ENCODE data around the gene GFPT1. TPM values are rescaled to one million over a fixed set of nuclear protein-coding genes. Genes with fewer than 3 reads are reported as not detected.
A peak's percentile ranks its signal among the peaks of the same experiment; 100 is the strongest.

The GFPT1 gene
- total and polyA plus RNA-seq, 2 experiments from 2014 or later, result 60.8 to 62.0 TPM

- H2AFZ ChIP-seq, result 0 out of 2 replicates have a peak overlapping the region, but pooled peaks have one; percentile 10
- Mint-ChIP-seq H3K4me1 (no peaks in the 10 kb centered on the region), H3K9me3 (no peaks in the 10 kb centered on the region), H3K36me3 (ENCODE audit: low read depth) (no peaks in the 10 kb centered on the region), H3K4me3 (no peak overlapping the region), H3K27me3 (ENCODE audit: insufficient read depth, low read depth, poor library complexity) (peaks cover 2% of the 10 kb centered on the region), H3K27ac (no peak overlapping the region)
- no peaks in the 10 kb centered on the region for H3K79me2 ChIP-seq (replicated peaks; ENCODE audit: insufficient read depth)
- no peak for ATAC-seq
- no peaks in the 10 kb centered on the region for H3K9me2 ChIP-seq (ENCODE audit: insufficient read depth)
- no peaks in the 10 kb centered on the region for H4K20me1 ChIP-seq (replicated peaks; ENCODE audit: insufficient read depth)
- peaks cover 3% of the 10 kb centered on the region; the same call in 1 of the 2 replicates for H3K4me1 ChIP-seq (ENCODE audit: insufficient read depth)
- H3K4me3 ChIP-seq, result no peak overlapping the region
- no peak for DNase-seq (ENCODE audit: low spot score)
- no peaks in the 10 kb centered on the region for H3F3A ChIP-seq (replicated peaks; ENCODE audit: low read depth)
- no peak overlapping the region for H3K4me2 ChIP-seq
- no peaks in the 10 kb centered on the region for H3K36me3 ChIP-seq (ENCODE audit: insufficient read depth)
- H3K27ac ChIP-seq (ENCODE audit: low read depth), result no peak overlapping the region
- no peak for TF ChIP-seq CTCF (conservative IDR thresholded peaks at IDR 0.05; ENCODE audit: low read depth in 2 of 2)
- no peak for TF ChIP-seq ZNF331 (CRISPR knock-in tag; IDR thresholded peaks at IDR 0.05; ENCODE audit: low read depth)
- TF ChIP-seq POLR2AphosphoS5 (IDR thresholded peaks at IDR 0.05; ENCODE audit: low read depth), result no peak
- no peak for TF ChIP-seq ZNF114 (CRISPR knock-in tag; IDR thresholded peaks at IDR 0.05)
- no peak for TF ChIP-seq JUNB (IDR thresholded peaks at IDR 0.05; ENCODE audit: unreplicated experiment)
- TF ChIP-seq REST (IDR thresholded peaks at IDR 0.05; ENCODE audit: unreplicated experiment), result no peak
- H3K27me3 ChIP-seq (ENCODE audit: insufficient read depth), result no peaks in the 10 kb centered on the region
Measured at GRCh38 chr2:69280796-69281412, 106.1 kb downstream of the GFPT1 start.

GRCh38 chr2:69279931-69280681, 106.9 kb downstream of the GFPT1 start:
- DNase-seq (ENCODE audit: low spot score), result peak; percentile 17
- Mint-ChIP-seq H3K27ac (no peak overlapping the region), H3K9me3 (no peaks in the 10 kb centered on the region), H3K4me3 (no peak overlapping the region), H3K4me1 (no peaks in the 10 kb centered on the region), H3K27me3 (ENCODE audit: insufficient read depth, low read depth, poor library complexity) (peaks cover 2% of the 10 kb centered on the region), H3K36me3 (ENCODE audit: low read depth) (no peaks in the 10 kb centered on the region)
- Histone ChIP-seq H3F3A (replicated peaks; ENCODE audit: low read depth) (no peaks in the 10 kb centered on the region), H4K20me1 (replicated peaks; ENCODE audit: insufficient read depth) (no peaks in the 10 kb centered on the region), H3K4me1 (ENCODE audit: insufficient read depth) (peaks cover 3% of the 10 kb centered on the region; the same call in 1 of the 2 replicates), H3K27ac (ENCODE audit: low read depth) (no peak overlapping the region), H3K79me2 (replicated peaks; ENCODE audit: insufficient read depth) (no peaks in the 10 kb centered on the region), H3K4me2 (no peak overlapping the region), H3K36me3 (ENCODE audit: insufficient read depth) (no peaks in the 10 kb centered on the region), H3K4me3 (no peak overlapping the region), H3K27me3 (ENCODE audit: insufficient read depth) (no peaks in the 10 kb centered on the region), H2AFZ (0 out of 2 replicates have a peak overlapping the region, but pooled peaks have one; percentile 10), H3K9me2 (ENCODE audit: insufficient read depth) (no peaks in the 10 kb centered on the region)
- no peak; the same call in 2 of the 3 replicates for ATAC-seq
- TF ChIP-seq ETS1 (IDR thresholded peaks at IDR 0.05), result no peak

Measured in GM23338 (cell line).